ENCODE measurements around the gene DHRSX.

DHRSX gene

GRCh38 chrX:2385224-2385623 is 115.6 kb downstream of the DHRSX start:
- H3K9me3 ChIP-seq (ENCODE audit: control insufficient read depth, insufficient read depth, low read length): no peaks in the 10 kb centered on the region

GRCh38 chrX:2384486-2384885 is 116.3 kb downstream of the DHRSX start:
- H3K4me2 ChIP-seq (ENCODE audit: low read length): no peak overlapping the region
- no peaks in the 10 kb centered on the region for H3K9me3 ChIP-seq (ENCODE audit: control insufficient read depth, insufficient read depth, low read length)
- H3K27ac ChIP-seq (ENCODE audit: low read depth, low read length): no peak overlapping the region
- no peaks in the 10 kb centered on the region for H4K20me1 ChIP-seq (ENCODE audit: control insufficient read depth, insufficient read depth, low read depth, low read length)
- H3F3A ChIP-seq (ENCODE audit: control insufficient read depth, insufficient read depth): no peaks in the 10 kb centered on the region
- no peaks in the 10 kb centered on the region for H3K4me1 ChIP-seq (ENCODE audit: control insufficient read depth, low read length)
- no peaks in the 10 kb centered on the region for H3K36me3 ChIP-seq (ENCODE audit: control insufficient read depth, low read length)
- H3K4me3 ChIP-seq (ENCODE audit: low read length): no peak overlapping the region
- H3K9me2 ChIP-seq (replicated peaks; ENCODE audit: control insufficient read depth, low read length): no peaks in the 10 kb centered on the region
- H3K79me2 ChIP-seq (ENCODE audit: control insufficient read depth, low read length): peaks cover 5% of the 10 kb centered on the region; the same call in 1 of the 2 replicates
- H3K27me3 ChIP-seq (ENCODE audit: control insufficient read depth, low read length): no peaks in the 10 kb centered on the region
- TF ChIP-seq EZH2phosphoT487 (IDR thresholded peaks at IDR 0.05; ENCODE audit: borderline replicate concordance, low read length) (no peak), CTCF (IDR thresholded peaks at IDR 0.05; ENCODE audit: low read depth, low read length, poor library complexity, severe bottlenecking) (no peak)

More at GRCh38 chrX:2385224-2385623, 115.6 kb downstream of the DHRSX start:
- Histone ChIP-seq H3K36me3 (ENCODE audit: control insufficient read depth, low read length) (no peaks in the 10 kb centered on the region), H3K4me1 (ENCODE audit: control insufficient read depth, low read length) (no peaks in the 10 kb centered on the region), H3K4me3 (ENCODE audit: low read length) (no peak overlapping the region), H3K4me2 (ENCODE audit: low read length) (no peak overlapping the region), H3K27me3 (ENCODE audit: control insufficient read depth, low read length) (no peaks in the 10 kb centered on the region), H4K20me1 (ENCODE audit: control insufficient read depth, insufficient read depth, low read depth, low read length) (no peaks in the 10 kb centered on the region), H3K9me2 (replicated peaks; ENCODE audit: control insufficient read depth, low read length) (no peaks in the 10 kb centered on the region), H3F3A (ENCODE audit: control insufficient read depth, insufficient read depth) (no peaks in the 10 kb centered on the region), H3K27ac (ENCODE audit: low read depth, low read length) (no peak overlapping the region), H3K79me2 (ENCODE audit: control insufficient read depth, low read length) (peaks cover 5% of the 10 kb centered on the region; the same call in 1 of the 2 replicates)
- TF ChIP-seq CTCF (IDR thresholded peaks at IDR 0.05; ENCODE audit: low read depth, low read length, poor library complexity, severe bottlenecking): no peak
- TF ChIP-seq EZH2phosphoT487 (IDR thresholded peaks at IDR 0.05; ENCODE audit: borderline replicate concordance, low read length): no peak

GRCh38 chrX:2383735-2384134 is 117.0 kb downstream of the DHRSX start:
- no peak overlapping the region for H3K4me3 ChIP-seq (ENCODE audit: low read length)
- H3K9me2 ChIP-seq (replicated peaks; ENCODE audit: control insufficient read depth, low read length): no peaks in the 10 kb centered on the region
- peaks cover 5% of the 10 kb centered on the region; the same call in 1 of the 2 replicates for H3K79me2 ChIP-seq (ENCODE audit: control insufficient read depth, low read length)
- H3K27me3 ChIP-seq (ENCODE audit: control insufficient read depth, low read length): no peaks in the 10 kb centered on the region
- H3K36me3 ChIP-seq (ENCODE audit: control insufficient read depth, low read length): no peaks in the 10 kb centered on the region
- TF ChIP-seq CTCF (IDR thresholded peaks at IDR 0.05; ENCODE audit: low read depth, low read length, poor library complexity, severe bottlenecking) (no peak), EZH2phosphoT487 (IDR thresholded peaks at IDR 0.05; ENCODE audit: borderline replicate concordance, low read length) (no peak)
- H4K20me1 ChIP-seq (ENCODE audit: control insufficient read depth, insufficient read depth, low read depth, low read length): no peaks in the 10 kb centered on the region
- H3K9me3 ChIP-seq (ENCODE audit: control insufficient read depth, insufficient read depth, low read length): no peaks in the 10 kb centered on the region
- no peaks in the 10 kb centered on the region for H3F3A ChIP-seq (ENCODE audit: control insufficient read depth, insufficient read depth)
- no peak overlapping the region for H3K4me2 ChIP-seq (ENCODE audit: low read length)
- no peaks in the 10 kb centered on the region for H3K4me1 ChIP-seq (ENCODE audit: control insufficient read depth, low read length)
- no peak overlapping the region for H3K27ac ChIP-seq (ENCODE audit: low read depth, low read length)
